HG03135 (cell line): Measurements from ENCODE around the gene FAM53C.

Experiments used
- ATAC-seq: cut with Tn5 transposase; IDR thresholded peaks from one replicate; pipeline ENCODE4 v1.9.1; 2021; ENCODE audit warnings: mild to moderate bottlenecking, moderate library complexity; ENCODE audit not compliant: unreplicated experiment

FAM53C gene

GRCh38 chr5:138350563-138350890 is 12.5 kb downstream of the FAM53C start:
- no peak for ATAC-seq

GRCh38 chr5:138351056-138351455 is 13.0 kb downstream of the FAM53C start:
- ATAC-seq = no peak

GRCh38 chr5:138351517-138351916 is 13.5 kb downstream of the FAM53C start:
- no peak for ATAC-seq

GRCh38 chr5:138352071-138352721 is 14.1 kb downstream of the FAM53C start, which contains the start of gene KDM3B:
TSS of gene KDM3B (plus strand) at chr5:138352685. CDS start at chr5:138352796, 111 bp downstream.
- ATAC-seq = peak; percentile 61

- peak; percentile 40 for ATAC-seq
Measured at GRCh38 chr5:138352722-138353559, 14.9 kb downstream of the FAM53C start.

GRCh38 chr5:138353560-138354080 is 15.6 kb downstream of the FAM53C start:
- ATAC-seq = no peak

- no peak for ATAC-seq
Measured at GRCh38 chr5:138354387-138354786, 16.3 kb downstream of the FAM53C start.

- ATAC-seq = no peak
Measured at GRCh38 chr5:138354926-138355378, 16.9 kb downstream of the FAM53C start.

- ATAC-seq = no peak
Measured at GRCh38 chr5:138359621-138360020, 21.6 kb downstream of the FAM53C start.

- ATAC-seq = no peak
Measured at GRCh38 chr5:138360941-138361452, 22.9 kb downstream of the FAM53C start.

- ATAC-seq = no peak
Measured at GRCh38 chr5:138364576-138364975, 26.5 kb downstream of the FAM53C start.

- no peak for ATAC-seq
Measured at GRCh38 chr5:138366632-138367382, 28.7 kb downstream of the FAM53C start.

- no peak for ATAC-seq
Measured at GRCh38 chr5:138369261-138369660, 31.2 kb downstream of the FAM53C start.

- no peak for ATAC-seq
Measured at GRCh38 chr5:138369706-138370105, 31.6 kb downstream of the FAM53C start.

- no peak for ATAC-seq
Measured at GRCh38 chr5:138370537-138370936, 32.5 kb downstream of the FAM53C start.

GRCh38 chr5:138371454-138371853 is 33.4 kb downstream of the FAM53C start:
- no peak for ATAC-seq

- ATAC-seq = peak; percentile 66
Measured at GRCh38 chr5:138372225-138372624, 34.2 kb downstream of the FAM53C start.

GRCh38 chr5:138372653-138373052 is 34.6 kb downstream of the FAM53C start:
- ATAC-seq = no peak

- no peak for ATAC-seq
Measured at GRCh38 chr5:138382347-138382746, 44.3 kb downstream of the FAM53C start.

- no peak for ATAC-seq
Measured at GRCh38 chr5:138385660-138386059, 47.6 kb downstream of the FAM53C start.

GRCh38 chr5:138386290-138386689 is 48.2 kb downstream of the FAM53C start:
- ATAC-seq = no peak
